ENCODE measurements around the gene MALRD1. TPM values are rescaled to one million over a fixed set of nuclear protein-coding genes. Genes with fewer than 3 reads are reported as not detected.

Gene MALRD1
- total RNA-seq, 1 experiment from 2014 or later = 8.2 TPM

DNA sequence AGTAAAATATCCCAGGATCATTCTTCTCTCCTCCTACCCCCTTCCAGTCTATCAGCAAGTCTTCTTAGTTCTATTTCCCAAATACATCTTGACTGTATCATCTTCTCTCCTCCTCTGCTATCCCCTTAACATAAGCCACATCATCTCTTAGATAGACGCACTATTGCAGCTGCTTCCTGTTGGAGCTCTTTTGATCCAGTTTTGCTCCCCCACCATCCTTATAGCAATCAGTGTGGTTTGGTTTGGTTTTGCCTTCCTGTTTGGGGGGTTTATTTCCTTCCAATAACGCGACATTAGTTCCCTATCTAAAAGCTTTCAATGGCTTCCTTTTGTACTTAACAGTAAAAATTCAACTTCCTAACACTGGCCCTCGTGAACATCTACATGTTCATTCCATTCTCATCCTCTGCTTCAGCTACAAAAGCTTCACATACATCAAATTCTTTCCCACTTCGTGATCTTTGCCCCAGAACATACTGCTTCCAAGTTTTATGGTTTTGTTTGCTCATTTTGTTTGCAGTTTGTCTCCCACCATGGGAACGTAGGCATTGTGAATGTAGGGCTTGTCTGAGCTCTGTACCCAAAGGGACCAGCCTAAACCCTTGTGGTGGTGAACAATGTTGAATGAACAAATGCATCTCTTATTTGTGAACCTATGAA is 734.0 kb downstream of the MALRD1 start:
- no peaks in the 10 kb centered on the region for H3K9me3 ChIP-seq
- H3K4me1 Mint-ChIP-seq (ENCODE audit: low read depth, unreplicated experiment) = peaks cover 10% of the 10 kb centered on the region
- ChIA-PET POLR2A (no interaction called here), CTCF (no interaction called here)
- peak; percentile 50 to 51 for DNase-seq
- no peaks in the 10 kb centered on the region for H3K9me3 Mint-ChIP-seq (ENCODE audit: unreplicated experiment)
- H3K27me3 Mint-ChIP-seq (ENCODE audit: insufficient read depth, unreplicated experiment) = no peaks in the 10 kb centered on the region
- intact Hi-C loops (cut with micrococcal nuclease; ENCODE audit: unreplicated experiment) = loop anchor here (1.0 to 10.0 kb wide), 2 partner anchors 988 to 1093 kb away; no protein-coding TSS in a partner anchor
- no peaks in the 10 kb centered on the region for H3K36me3 ChIP-seq (ENCODE audit: control insufficient read depth, insufficient read depth, low read length)
- peak overlapping the region; percentile 28 for H3K27ac Mint-ChIP-seq (ENCODE audit: unreplicated experiment)
- BruUV-seq (replicated peaks) = no TSS peak
- no peaks in the 10 kb centered on the region for H3K27me3 ChIP-seq (replicated peaks; ENCODE audit: control insufficient read depth, insufficient read depth, low read length)
- H3K4me3 ChIP-seq (ENCODE audit: low read depth, low read length) = no peak overlapping the region
- no peaks in the 10 kb centered on the region for H3K36me3 Mint-ChIP-seq (ENCODE audit: insufficient read depth, unreplicated experiment)
- H3K4me1 ChIP-seq = peaks cover 16% of the 10 kb centered on the region
- peak overlapping the region; percentile 46 for H3K4me3 Mint-ChIP-seq (ENCODE audit: unreplicated experiment)
- TF ChIP-seq, protein P1, sequence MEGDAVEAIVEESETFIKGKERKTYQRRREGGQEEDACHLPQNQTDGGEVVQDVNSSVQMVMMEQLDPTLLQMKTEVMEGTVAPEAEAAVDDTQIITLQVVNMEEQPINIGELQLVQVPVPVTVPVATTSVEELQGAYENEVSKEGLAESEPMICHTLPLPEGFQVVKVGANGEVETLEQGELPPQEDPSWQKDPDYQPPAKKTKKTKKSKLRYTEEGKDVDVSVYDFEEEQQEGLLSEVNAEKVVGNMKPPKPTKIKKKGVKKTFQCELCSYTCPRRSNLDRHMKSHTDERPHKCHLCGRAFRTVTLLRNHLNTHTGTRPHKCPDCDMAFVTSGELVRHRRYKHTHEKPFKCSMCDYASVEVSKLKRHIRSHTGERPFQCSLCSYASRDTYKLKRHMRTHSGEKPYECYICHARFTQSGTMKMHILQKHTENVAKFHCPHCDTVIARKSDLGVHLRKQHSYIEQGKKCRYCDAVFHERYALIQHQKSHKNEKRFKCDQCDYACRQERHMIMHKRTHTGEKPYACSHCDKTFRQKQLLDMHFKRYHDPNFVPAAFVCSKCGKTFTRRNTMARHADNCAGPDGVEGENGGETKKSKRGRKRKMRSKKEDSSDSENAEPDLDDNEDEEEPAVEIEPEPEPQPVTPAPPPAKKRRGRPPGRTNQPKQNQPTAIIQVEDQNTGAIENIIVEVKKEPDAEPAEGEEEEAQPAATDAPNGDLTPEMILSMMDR (IDR thresholded peaks at IDR 0.05; ENCODE audit: insufficient read depth in 1 of 2, low read depth in 1 of 2, low read length in 1 of 2, severe bottlenecking in 1 of 2, unreplicated experiment in 1 of 2) = no peak

DNA sequence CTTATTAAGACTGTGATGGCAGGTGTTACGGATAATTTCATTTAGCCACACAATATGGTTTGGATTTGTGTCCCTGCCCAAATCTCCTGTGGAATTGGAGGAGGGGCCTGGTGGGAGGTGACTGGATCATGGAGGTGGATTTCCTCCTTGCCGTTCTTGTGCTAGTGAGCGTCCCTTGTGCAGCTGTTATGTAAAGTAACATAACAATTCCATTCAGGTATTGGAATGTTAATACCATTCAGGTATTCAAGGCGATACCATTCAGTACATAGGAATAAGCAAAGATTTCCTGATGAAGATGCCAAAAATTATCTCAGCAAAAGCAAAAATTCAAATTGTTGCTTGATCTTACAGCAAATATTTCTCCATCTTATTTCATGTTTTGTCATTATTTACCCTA is 735.1 kb downstream of the MALRD1 start:
- BruUV-seq (replicated peaks) = no TSS peak
- TF ChIP-seq, protein P1 (IDR thresholded peaks at IDR 0.05; ENCODE audit: insufficient read depth in 1 of 2, low read depth in 1 of 2, low read length in 1 of 2, severe bottlenecking in 1 of 2, unreplicated experiment in 1 of 2) = no peak
- DNase-seq = no peak
- no peaks in the 10 kb centered on the region for H3K9me3 Mint-ChIP-seq (ENCODE audit: unreplicated experiment)
- H3K4me3 ChIP-seq (ENCODE audit: low read depth, low read length) = no peak overlapping the region
- H3K27me3 Mint-ChIP-seq (ENCODE audit: insufficient read depth, unreplicated experiment) = no peaks in the 10 kb centered on the region
- CTCF ChIA-PET = interaction anchor here (0.5 kb wide), 1 partner anchor 89 kb away, joined by 4 read pairs; no protein-coding TSS in a partner anchor
- intact Hi-C loops (cut with micrococcal nuclease; ENCODE audit: unreplicated experiment) = loop anchor here (1.0 to 10.0 kb wide), 2 partner anchors 989 to 1094 kb away; no protein-coding TSS in a partner anchor
- H3K36me3 ChIP-seq (ENCODE audit: control insufficient read depth, insufficient read depth, low read length) = no peaks in the 10 kb centered on the region
- H3K4me1 ChIP-seq = peaks cover 16% of the 10 kb centered on the region
- POLR2A ChIA-PET = no interaction called here
- no peaks in the 10 kb centered on the region for H3K36me3 Mint-ChIP-seq (ENCODE audit: insufficient read depth, unreplicated experiment)
- H3K4me3 Mint-ChIP-seq (ENCODE audit: unreplicated experiment) = no peak overlapping the region
- H3K27ac Mint-ChIP-seq (ENCODE audit: unreplicated experiment) = no peak overlapping the region
- H3K4me1 Mint-ChIP-seq (ENCODE audit: low read depth, unreplicated experiment) = peaks cover 10% of the 10 kb centered on the region
- H3K9me3 ChIP-seq = no peaks in the 10 kb centered on the region
- no peaks in the 10 kb centered on the region for H3K27me3 ChIP-seq (replicated peaks; ENCODE audit: control insufficient read depth, insufficient read depth, low read length)
